Endodermal cell (in vitro differentiated cells): Measurements from ENCODE around the gene VWA8. TPM values are rescaled to one million over a fixed set of nuclear protein-coding genes. Genes with fewer than 3 reads are reported as not detected.

ENCODE experiments used
- DNase-seq: peaks from one replicate; pipeline ENCODE4 v3.0.0-alpha.2; 2017
- H3K27ac ChIP-seq: 2 replicates; pipeline ENCODE4 v1.5.1; 2013; ENCODE audit warnings: mild to moderate bottlenecking, low read depth, low read length, moderate library complexity
- H3K27me3 ChIP-seq: 2 replicates; pipeline ENCODE4 v1.6.1; 2013; ENCODE audit warnings: mild to moderate bottlenecking, low read length, moderate library complexity; ENCODE audit not compliant: insufficient read depth, control insufficient read depth, poor library complexity, severe bottlenecking
- H3K36me3 ChIP-seq: 2 replicates; pipeline ENCODE4 v1.7.0; 2013; ENCODE audit warnings: mild to moderate bottlenecking, low read length, moderate library complexity; ENCODE audit not compliant: control insufficient read depth, insufficient read depth
- H3K4me1 ChIP-seq: one replicate; pipeline ENCODE4 v1.7.0; 2013; ENCODE audit warnings: low read length; ENCODE audit not compliant: control insufficient read depth, insufficient read depth
- H3K4me3 ChIP-seq: 2 replicates; pipeline ENCODE4 v1.5.1; 2013; ENCODE audit warnings: mild to moderate bottlenecking, low read length, moderate library complexity
- H3K9ac ChIP-seq: 2 replicates; pipeline ENCODE4 v1.6.1; 2013; ENCODE audit warnings: mild to moderate bottlenecking, low read length, moderate library complexity; ENCODE audit not compliant: poor library complexity, severe bottlenecking; ENCODE audit errors: extremely low read depth
- H3K9me3 ChIP-seq: 2 replicates; pipeline ENCODE4 v1.6.1; 2013; ENCODE audit warnings: mild to moderate bottlenecking, low read length, moderate library complexity; ENCODE audit not compliant: control insufficient read depth
- H3K27ac Mint-ChIP-seq: 2 replicates; pipeline ENCODE4 v1.8.0; 2020; ENCODE audit warnings: mixed read lengths
- H3K27me3 Mint-ChIP-seq: 2 replicates; pipeline ENCODE4 v1.8.0; 2021; ENCODE audit warnings: mild to moderate bottlenecking, mixed read lengths; ENCODE audit not compliant: insufficient read depth
- H3K36me3 Mint-ChIP-seq: 2 replicates; pipeline ENCODE4 v1.8.0; 2020; ENCODE audit warnings: low read depth, mixed read lengths
- H3K4me1 Mint-ChIP-seq: 2 replicates; pipeline ENCODE4 v1.8.0; 2020; ENCODE audit warnings: mixed read lengths
- H3K4me3 Mint-ChIP-seq: 2 replicates; pipeline ENCODE4 v1.8.0; 2020; ENCODE audit warnings: mild to moderate bottlenecking, moderate library complexity, mixed read lengths
- H3K9me3 Mint-ChIP-seq: 2 replicates; pipeline ENCODE4 v1.8.0; 2020; ENCODE audit warnings: mild to moderate bottlenecking, mixed read lengths
- CTCF ChIP-seq: fragments of 200-600 bp; sonication (generic); conservative IDR thresholded peaks from 2 replicates; pipeline ENCODE4 v1.5.0; 2021; ENCODE audit warnings: antibody characterized with exemption, mild to moderate bottlenecking
- WGBS, 2 experiments: methylation state at CpG; one replicate each; pipeline versions ENCODE4 v1.1.5 to v1.1.7; 2013; ENCODE audit warnings: missing lambda C conversion rate in 2 of 2, mixed read lengths in 1 of 2; ENCODE audit not compliant: insufficient coverage in 1 of 2, insufficient read length in 1 of 2; 5-methylcytosine and 5-hydroxymethylcytosine counted together
- total RNA-seq, 2 donors: library from RNA; stranded (reverse); fragmentation: NEBNext Ultra II Directional in 1 of 2; extraction: Animal tissue kit (Norgen Biotek cat#: 25700) in 1 of 2; gene quantifications; 2 replicates in 1 of 2; 3 replicates in 1 of 2; pipeline ENCODE4 v1.2.1, GENCODE V29; 2021

The VWA8 gene
- total RNA-seq, 2 donors from 2014 or later = 24.6 to 25.6 TPM

- Histone ChIP-seq H3K4me3 (no peak overlapping the region), H3K4me1 (no peaks in the 10 kb centered on the region), H3K9ac (no peak overlapping the region), H3K9me3 (no peaks in the 10 kb centered on the region), H3K27ac (no peak overlapping the region), H3K27me3 (no peaks in the 10 kb centered on the region), H3K36me3 (no peaks in the 10 kb centered on the region)
- no peak for TF ChIP-seq CTCF
- no peak for DNase-seq
- H3K4me1 Mint-ChIP-seq = peaks cover under 1% of the 10 kb centered on the region
- 95 to 100% methylated on average over 1 to 2 of the region's 2 CpGs for WGBS, 2 experiments
- no peak overlapping the region for H3K27ac Mint-ChIP-seq
- no peaks in the 10 kb centered on the region for H3K27me3 Mint-ChIP-seq
- peaks cover 1% of the 10 kb centered on the region for H3K9me3 Mint-ChIP-seq
- H3K36me3 Mint-ChIP-seq = peaks cover 16% of the 10 kb centered on the region
- H3K4me3 Mint-ChIP-seq = no peak overlapping the region
Measured at GRCh38 chr13:41597348-41598041, 363.4 kb downstream of the VWA8 start.

GRCh38 chr13:41596190-41596589 is 364.7 kb downstream of the VWA8 start:
- Mint-ChIP-seq H3K4me3 (no peak overlapping the region), H3K27me3 (no peaks in the 10 kb centered on the region), H3K36me3 (peaks cover 18% of the 10 kb centered on the region), H3K9me3 (peaks cover 3% of the 10 kb centered on the region), H3K27ac (no peak overlapping the region), H3K4me1 (no peaks in the 10 kb centered on the region)
- H3K4me1 ChIP-seq = no peaks in the 10 kb centered on the region
- H3K27me3 ChIP-seq = no peaks in the 10 kb centered on the region
- no peak overlapping the region for H3K4me3 ChIP-seq
- peak; percentile 34 for TF ChIP-seq CTCF
- H3K9me3 ChIP-seq = no peaks in the 10 kb centered on the region
- H3K36me3 ChIP-seq = no peaks in the 10 kb centered on the region
- no peak for DNase-seq
- H3K9ac ChIP-seq = no peak overlapping the region
- H3K27ac ChIP-seq = no peak overlapping the region

- Histone ChIP-seq H3K9ac (no peak overlapping the region), H3K9me3 (no peaks in the 10 kb centered on the region), H3K4me1 (no peaks in the 10 kb centered on the region), H3K27me3 (no peaks in the 10 kb centered on the region), H3K36me3 (peaks cover 4% of the 10 kb centered on the region), H3K27ac (no peak overlapping the region), H3K4me3 (no peak overlapping the region)
- Mint-ChIP-seq H3K4me3 (no peak overlapping the region), H3K27ac (no peak overlapping the region), H3K9me3 (peaks cover 3% of the 10 kb centered on the region), H3K4me1 (no peaks in the 10 kb centered on the region), H3K27me3 (no peaks in the 10 kb centered on the region), H3K36me3 (peaks cover 17% of the 10 kb centered on the region)
- WGBS, 2 experiments = 86% methylated on average over 1 of the region's 1 CpG; no CpG with 5 or more reads in 1 of the 2 experiments
- no peak for TF ChIP-seq CTCF
- DNase-seq = no peak
Measured at GRCh38 chr13:41595298-41595697, 365.6 kb downstream of the VWA8 start.
